OCI-LY7 (cell line): ENCODE data around the gene MRPS12.

ENCODE experiments used
- CTCF ChIP-seq: fragments of 200-600 bp; sonication (generic); conservative IDR thresholded peaks from 2 replicates; pipeline ENCODE4 v1.5.1; 2014; ENCODE audit warnings: mild to moderate bottlenecking, antibody characterized with exemption, low read length, moderate library complexity, mixed read lengths
- EZH2phosphoT487 ChIP-seq: fragments of 200-600 bp; sonication (generic); IDR thresholded peaks from 2 replicates; pipeline ENCODE4 v1.6.1; 2018; ENCODE audit warnings: low read depth, borderline replicate concordance, mild to moderate bottlenecking, mixed run types, antibody characterized with exemption, low read length, moderate library complexity, mixed read lengths

GRCh38 chr19:38975861-38976271, 45.1 kb downstream of the MRPS12 start:
- TF ChIP-seq CTCF (no peak), EZH2phosphoT487 (no peak)
